Thyroid gland (tissue), 4 donors: ENCODE results near the gene OR2H2. TPM values are rescaled to one million over a fixed set of nuclear protein-coding genes. Genes with fewer than 3 reads are reported as not detected.

ENCODE experiments used
- DNase-seq, 2 donors: peaks; one replicate each; pipeline ENCODE4 v3.0.0-alpha.2; 2019
- H3K27ac ChIP-seq, 3 donors: fragments of 200-600 bp; sonication (generic); 1 replicate in 2 of 3; 2 replicates in 1 of 3; pipeline ENCODE4 v1.5.1; 2016 to 2019; ENCODE audit warnings: mild to moderate bottlenecking in 1 of 3, moderate library complexity in 1 of 3
- H3K27me3 ChIP-seq: fragments of 200-600 bp; sonication (generic); one replicate; pipeline ENCODE4 v1.5.1; 2019
- H3K36me3 ChIP-seq, 2 donors: fragments of 200-600 bp; sonication (generic); one replicate each; pipeline ENCODE4 v1.5.1; 2016 to 2019
- H3K4me1 ChIP-seq, 2 donors: fragments of 200-600 bp; sonication (generic); one replicate each; pipeline ENCODE4 v1.5.1; 2017 to 2019
- H3K4me3 ChIP-seq, 3 donors: fragments of 200-600 bp; sonication (generic); replicated peaks in 1 of 3; 1 replicate in 2 of 3; 2 replicates in 1 of 3; pipeline ENCODE4 v1.5.1; 2016; ENCODE audit warnings: mild to moderate bottlenecking in 1 of 3
- H3K9me3 ChIP-seq: fragments of 200-600 bp; sonication (generic); one replicate; pipeline ENCODE4 v1.5.1; 2017
- CTCF ChIP-seq, 6 experiments: fragments of 200-600 bp in 3 of 6; fragments of 450-650 bp in 3 of 6; sonication (generic) in 3 of 6; IDR thresholded peaks; one replicate each; pipeline ENCODE4 v1.5.1; 2016 to 2019; ENCODE audit warnings: antibody characterized with exemption in 6 of 6, mild to moderate bottlenecking in 2 of 6, inconsistent platforms in 1 of 6, moderate library complexity in 1 of 6
- POLR2A ChIP-seq, 2 donors: fragments of 450-650 bp; IDR thresholded peaks; one replicate each; pipeline ENCODE4 v1.6.1; 2017; ENCODE audit warnings: antibody characterized with exemption in 2 of 2, mild to moderate bottlenecking in 2 of 2, moderate library complexity in 1 of 2
- WGBS, 2 donors: methylation state at CpG; one replicate each; pipeline ENCODE4 v1.1.5; 2017; 5-methylcytosine and 5-hydroxymethylcytosine counted together
- intact Hi-C: fragments of 100-400 bp; cut with DNase I; formaldehyde crosslinking; loops from one replicate; pipeline ENCODE4 v1.15.1; 2023
- total RNA-seq, 4 donors: library from RNA; depleted of rRNA; stranded (reverse); fragments of >200 nt; gene quantifications; one replicate each; pipeline ENCODE4 v1.2.3, GENCODE V29; 2016

Gene OR2H2
- not detected for total RNA-seq

GRCh38 chr6:29584821-29585220 lies at the start of gene OR2H2:
OR2H2 (plus strand) TSS chr6:29585121; CDS start chr6:29587945, 2,824 bp downstream.
- H3K9me3 ChIP-seq = no peaks in the 10 kb centered on the region
- intact Hi-C loops = loop anchor here (5.0 kb wide), 1 partner anchor 898 kb away; no protein-coding TSS in a partner anchor
- DNase-seq = no peak
- H3K27me3 ChIP-seq = no peaks in the 10 kb centered on the region
- H3K4me3 ChIP-seq = no peak within 1 kb of the TSS
- TF ChIP-seq CTCF (IDR thresholded peaks at IDR 0.05) (no peak), POLR2A (IDR thresholded peaks at IDR 0.05) (no peak)
- H3K4me1 ChIP-seq = no peaks in the 10 kb centered on the region
- no peak within 1 kb of the TSS for H3K27ac ChIP-seq
- H3K36me3 ChIP-seq = no peaks in the 10 kb centered on the region

GRCh38 chr6:29537714-29538403 lies 47.1 kb upstream of the OR2H2 start:
- Histone ChIP-seq H3K9me3 (no peaks in the 10 kb centered on the region), H3K27ac (no peak overlapping the region), H3K4me3 (no peak overlapping the region), H3K36me3 (no peaks in the 10 kb centered on the region), H3K27me3 (no peaks in the 10 kb centered on the region), H3K4me1 (no peaks in the 10 kb centered on the region)
- TF ChIP-seq POLR2A (IDR thresholded peaks at IDR 0.05) (no peak), CTCF (IDR thresholded peaks at IDR 0.05) (no peak)
- intact Hi-C loops = no loop called here
- 67 to 73% methylated on average over 4 of the region's 4 CpGs for WGBS, 2 donors
- DNase-seq = no peak

- H3K9me3 ChIP-seq = no peaks in the 10 kb centered on the region
- intact Hi-C loops = no loop called here
- TF ChIP-seq CTCF (IDR thresholded peaks at IDR 0.05) (no peak), POLR2A (IDR thresholded peaks at IDR 0.05) (no peak)
- no peak overlapping the region for H3K27ac ChIP-seq
- DNase-seq = no peak
- H3K4me3 ChIP-seq = no peak overlapping the region
- H3K36me3 ChIP-seq = no peaks in the 10 kb centered on the region
- 56 to 58% methylated on average over 3 of the region's 3 CpGs for WGBS, 2 donors
- no peaks in the 10 kb centered on the region for H3K4me1 ChIP-seq
- H3K27me3 ChIP-seq = no peaks in the 10 kb centered on the region
These were observed 37.3 kb upstream of the OR2H2 start for GRCh38 chr6:29547573-29547972.

- intact Hi-C loops = no loop called here
- H3K36me3 ChIP-seq = no peaks in the 10 kb centered on the region
- TF ChIP-seq CTCF (IDR thresholded peaks at IDR 0.05) (no peak), POLR2A (IDR thresholded peaks at IDR 0.05) (no peak)
- no peaks in the 10 kb centered on the region for H3K9me3 ChIP-seq
- peaks cover 10 to 12% of the 10 kb centered on the region in 2 donors for H3K4me1 ChIP-seq
- peaks cover 13% of the 10 kb centered on the region for H3K27me3 ChIP-seq
- 19 to 30% methylated on average over 5 of the region's 5 CpGs for WGBS, 2 donors
- DNase-seq = peak; percentile 9 to 11
- no peak overlapping the region for H3K4me3 ChIP-seq
- no peak overlapping the region for H3K27ac ChIP-seq
These were observed 32.3 kb upstream of the OR2H2 start for GRCh38 chr6:29552512-29553051.

GRCh38 chr6:29553268-29554057 lies 31.5 kb upstream of the OR2H2 start:
- Histone ChIP-seq H3K4me1 (peaks cover 10 to 12% of the 10 kb centered on the region in 2 donors), H3K27ac (no peak overlapping the region)
- intact Hi-C loops = no loop called here

More at GRCh38 chr6:29553268-29554057, 31.5 kb upstream of the OR2H2 start:
- Histone ChIP-seq H3K27me3 (peaks cover 13% of the 10 kb centered on the region), H3K4me3 (peak overlapping the region in 1 of 3 donors; percentile 16), H3K9me3 (no peaks in the 10 kb centered on the region), H3K36me3 (no peaks in the 10 kb centered on the region)
- WGBS, 2 donors = 3 to 4% methylated on average over 23 to 44 of the region's 83 CpGs
- no peak for TF ChIP-seq POLR2A (IDR thresholded peaks at IDR 0.05)
- peak in 1 of 6 experiments; percentile 3 for TF ChIP-seq CTCF (IDR thresholded peaks at IDR 0.05)
- peak; percentile 49 to 51 for DNase-seq
